ENCODE measurements around the gene CERKL.

The CERKL gene

GRCh38 chr2:181658444-181658843, 1.5 kb upstream of the CERKL start:
- ATAC-seq, result no peak
- TF ChIP-seq TCF4 (CRISPR knock-in tag; IDR thresholded peaks at IDR 0.05; ENCODE audit: borderline replicate concordance) (no peak), ZC3H10 (CRISPR knock-in tag; IDR thresholded peaks at IDR 0.05) (no peak), PPARA (CRISPR knock-in tag; IDR thresholded peaks at IDR 0.05; ENCODE audit: borderline replicate concordance) (no peak), CREB5 (CRISPR knock-in tag; IDR thresholded peaks at IDR 0.05; ENCODE audit: low read depth) (no peak), ARNTL (CRISPR knock-in tag; IDR thresholded peaks at IDR 0.05; ENCODE audit: borderline replicate concordance, low read depth) (no peak), ISL1 (CRISPR knock-in tag; IDR thresholded peaks at IDR 0.05) (no peak), CSRNP3 (CRISPR knock-in tag; IDR thresholded peaks at IDR 0.05) (no peak), ZNF70 (CRISPR knock-in tag; IDR thresholded peaks at IDR 0.05) (no peak), OSR1 (CRISPR knock-in tag; IDR thresholded peaks at IDR 0.05) (no peak), ZFP3 (CRISPR knock-in tag; IDR thresholded peaks at IDR 0.05) (no peak), ESRRG (CRISPR knock-in tag; IDR thresholded peaks at IDR 0.05) (no peak)

GRCh38 chr2:181657379-181657778, 474 bp upstream of the CERKL start:
- ATAC-seq, result peak; percentile 13; the same call in 1 of the 3 replicates

GRCh38 chr2:181655519-181655918, 1.4 kb downstream of the CERKL start:
- no peak for ATAC-seq
- TF ChIP-seq ZC3H10 (CRISPR knock-in tag; IDR thresholded peaks at IDR 0.05), result no peak
- TF ChIP-seq GLIS3 (CRISPR knock-in tag; IDR thresholded peaks at IDR 0.05), result no peak
- no peak for TF ChIP-seq ZNF8 (CRISPR knock-in tag; IDR thresholded peaks at IDR 0.05)
- TF ChIP-seq SNAI2 (CRISPR knock-in tag; IDR thresholded peaks at IDR 0.05), result no peak
- no peak for TF ChIP-seq CSRNP3 (CRISPR knock-in tag; IDR thresholded peaks at IDR 0.05)
- TF ChIP-seq PATZ1 (CRISPR knock-in tag; IDR thresholded peaks at IDR 0.05; ENCODE audit: borderline replicate concordance), result no peak
- no peak for TF ChIP-seq ARNTL (CRISPR knock-in tag; IDR thresholded peaks at IDR 0.05; ENCODE audit: borderline replicate concordance, low read depth)
- no peak for TF ChIP-seq ZFP3 (CRISPR knock-in tag; IDR thresholded peaks at IDR 0.05)
- no peak for TF ChIP-seq ZNF70 (CRISPR knock-in tag; IDR thresholded peaks at IDR 0.05)
- TF ChIP-seq TOX (CRISPR knock-in tag; IDR thresholded peaks at IDR 0.05; ENCODE audit: borderline replicate concordance), result no peak

More at GRCh38 chr2:181657379-181657778, 474 bp upstream of the CERKL start:
- TF ChIP-seq ZFP3 (CRISPR knock-in tag; IDR thresholded peaks at IDR 0.05), result no peak
- no peak for TF ChIP-seq PATZ1 (CRISPR knock-in tag; IDR thresholded peaks at IDR 0.05; ENCODE audit: borderline replicate concordance)
- no peak for TF ChIP-seq POU6F1 (CRISPR knock-in tag; IDR thresholded peaks at IDR 0.05; ENCODE audit: borderline replicate concordance, low read depth)
- no peak for TF ChIP-seq CSDC2 (CRISPR knock-in tag; IDR thresholded peaks at IDR 0.05)
- no peak for TF ChIP-seq CSRNP3 (CRISPR knock-in tag; IDR thresholded peaks at IDR 0.05)
- no peak for TF ChIP-seq BACH2 (CRISPR knock-in tag; IDR thresholded peaks at IDR 0.05; ENCODE audit: borderline replicate concordance)
- TF ChIP-seq TCF4 (CRISPR knock-in tag; IDR thresholded peaks at IDR 0.05; ENCODE audit: borderline replicate concordance), result no peak
- no peak for TF ChIP-seq OSR1 (CRISPR knock-in tag; IDR thresholded peaks at IDR 0.05)
- TF ChIP-seq ESRRG (CRISPR knock-in tag; IDR thresholded peaks at IDR 0.05), result no peak
- no peak for TF ChIP-seq PPARA (CRISPR knock-in tag; IDR thresholded peaks at IDR 0.05; ENCODE audit: borderline replicate concordance)
- TF ChIP-seq SNAI2 (CRISPR knock-in tag; IDR thresholded peaks at IDR 0.05), result no peak
- TF ChIP-seq GLIS3 (CRISPR knock-in tag; IDR thresholded peaks at IDR 0.05), result no peak

All from SK-N-SH treated with all-trans-retinoic acid at 6 μM for 48 hours (cell line).